GM12873 (cell line): ENCODE results near the gene SOAT2.

Experiments used
- CTCF ChIP-seq: IDR thresholded peaks from 2 replicates; pipeline ENCODE4 v1.5.1; 2012; ENCODE audit warnings: low read depth, mild to moderate bottlenecking, moderate library complexity, low read length, control low read depth; ENCODE audit not compliant: insufficient read depth; ENCODE audit errors: missing control alignments

SOAT2 gene

GRCh38 chr12:53145383-53146260 lies 42.3 kb downstream of the SOAT2 start:
- no peak for TF ChIP-seq CTCF

- no peak for TF ChIP-seq CTCF
Observed at GRCh38 chr12:53147181-53147580, 43.9 kb downstream of the SOAT2 start.

- TF ChIP-seq CTCF = no peak
Observed at GRCh38 chr12:53147653-53148052, 44.4 kb downstream of the SOAT2 start.

GRCh38 chr12:53151039-53151438 lies 47.8 kb downstream of the SOAT2 start:
- no peak for TF ChIP-seq CTCF

- no peak for TF ChIP-seq CTCF
Observed at GRCh38 chr12:53152390-53152789, 49.1 kb downstream of the SOAT2 start.

- TF ChIP-seq CTCF = peak; percentile 100
Observed at GRCh38 chr12:53159195-53159839, 56.0 kb downstream of the SOAT2 start.

- TF ChIP-seq CTCF = no peak
Observed at GRCh38 chr12:53160000-53160399, 56.7 kb downstream of the SOAT2 start.
